HG02885 (cell line): ENCODE results near the gene MAGED2.
"Not testable (repeated sequence)": the region's sequence is repeated elsewhere in the genome, so short reads cannot be mapped to it uniquely, and the experiment has no call there.

Experiments used
- ATAC-seq: cut with Tn5 transposase; IDR thresholded peaks from one replicate; pipeline ENCODE4 v1.9.1; 2021; ENCODE audit warnings: mild to moderate bottlenecking; ENCODE audit not compliant: unreplicated experiment, poor library complexity

MAGED2 gene

GRCh38 chrX:54817220-54817820 is 9.8 kb downstream of the MAGED2 start:
- ATAC-seq: no peak

- no peak for ATAC-seq
Measured at GRCh38 chrX:54818221-54818620, 10.7 kb downstream of the MAGED2 start.

GRCh38 chrX:54819201-54819600 is 11.7 kb downstream of the MAGED2 start:
- ATAC-seq: no peak

- no peak for ATAC-seq
Measured at GRCh38 chrX:54820737-54821136, 13.2 kb downstream of the MAGED2 start.

- ATAC-seq: no peak
Measured at GRCh38 chrX:54821310-54821709, 13.8 kb downstream of the MAGED2 start.

GRCh38 chrX:54824195-54824594 is 16.6 kb downstream of the MAGED2 start:
- no peak for ATAC-seq

GRCh38 chrX:54824722-54825121 is 17.2 kb downstream of the MAGED2 start:
- no peak for ATAC-seq

GRCh38 chrX:54825716-54826438 is 18.3 kb downstream of the MAGED2 start:
- no peak for ATAC-seq

GRCh38 chrX:54826598-54826997 is 19.1 kb downstream of the MAGED2 start:
- ATAC-seq: no peak

- ATAC-seq: no peak
Measured at GRCh38 chrX:54838583-54838982, 31.0 kb downstream of the MAGED2 start.

GRCh38 chrX:54841184-54841874 is 33.8 kb downstream of the MAGED2 start:
- not testable (repeated sequence) for ATAC-seq

- no peak for ATAC-seq
Measured at GRCh38 chrX:54842607-54843006, 35.1 kb downstream of the MAGED2 start.

GRCh38 chrX:54843050-54843449 is 35.5 kb downstream of the MAGED2 start:
- ATAC-seq: no peak

- not testable (repeated sequence) for ATAC-seq
Measured at GRCh38 chrX:54847700-54848099, 40.2 kb downstream of the MAGED2 start.

- no peak for ATAC-seq
Measured at GRCh38 chrX:54865208-54865607, 57.7 kb downstream of the MAGED2 start.
